GDM1 (cell line): ENCODE results near the gene KAT2A.
A peak's percentile ranks its signal among the peaks of the same experiment; 100 is the strongest.
"Not testable (repeated sequence)": the region's sequence is repeated elsewhere in the genome, so short reads cannot be mapped to it uniquely, and the experiment has no call there.

Experiments
- DNase-seq: peaks from one replicate; lab custom pipeline; 2025; lab: John Stamatoyannopoulos, UW

KAT2A gene

GRCh38 chr17:42120770-42121769 lies at the start of gene KAT2A:
TSS of gene KAT2A (minus strand) at chr17:42121367. CDS start at chr17:42121304, 63 bp downstream.
- peak; percentile 68 for DNase-seq

DNA sequence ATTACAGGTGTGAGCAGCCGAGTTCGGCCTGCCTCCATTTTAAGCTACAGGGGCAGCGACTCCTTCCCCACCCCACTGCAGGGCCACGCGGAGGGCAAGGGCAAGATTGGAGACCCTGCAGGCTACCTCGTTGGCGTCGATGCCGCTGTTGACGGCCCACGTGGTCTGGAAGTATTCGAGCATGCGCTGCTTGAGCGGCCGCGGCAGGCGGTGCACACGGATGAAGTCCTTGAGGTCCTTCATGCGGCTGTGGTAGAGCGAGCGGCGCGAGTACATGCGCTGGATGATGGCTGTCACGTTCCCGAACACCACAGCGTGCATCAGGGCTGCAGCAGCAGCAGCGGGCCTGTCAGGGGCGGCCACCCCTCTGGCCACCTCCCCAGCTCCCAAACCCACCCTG lies 48.2 kb upstream of the KAT2A start:
- no peak for DNase-seq

- DNase-seq, result no peak
Measured at GRCh38 chr17:42167807-42168206, 46.6 kb upstream of the KAT2A start.

DNA sequence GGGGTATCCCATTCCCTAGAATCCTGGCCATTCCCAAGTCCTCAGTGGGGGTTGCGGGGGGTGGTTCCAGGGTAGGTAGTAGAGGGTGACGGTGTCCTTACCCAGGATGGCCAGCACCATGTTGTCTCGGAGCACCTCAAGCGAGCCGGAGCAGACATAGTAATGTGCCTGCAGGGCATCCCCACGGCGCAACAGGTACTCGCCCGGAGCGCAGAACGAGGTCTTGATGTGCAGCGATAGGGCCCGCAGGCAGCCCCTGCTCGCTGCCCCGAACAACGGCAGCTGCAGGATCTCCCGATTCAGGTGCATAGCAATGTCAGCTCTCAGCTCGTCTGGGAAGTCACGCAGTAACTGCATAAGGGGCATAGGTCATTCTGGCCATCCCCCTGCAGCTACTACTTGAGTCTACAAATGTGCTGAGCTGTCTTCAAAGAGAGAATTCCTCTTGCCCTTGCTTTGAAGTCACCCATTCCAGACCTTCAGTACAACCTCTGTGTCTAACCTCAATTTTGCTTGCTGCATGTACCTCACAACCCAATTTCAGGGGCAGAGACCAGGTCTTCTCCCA lies 45.1 kb upstream of the KAT2A start:
- no peak for DNase-seq

- no peak for DNase-seq
Measured at GRCh38 chr17:42165751-42166150, 44.6 kb upstream of the KAT2A start.

DNA sequence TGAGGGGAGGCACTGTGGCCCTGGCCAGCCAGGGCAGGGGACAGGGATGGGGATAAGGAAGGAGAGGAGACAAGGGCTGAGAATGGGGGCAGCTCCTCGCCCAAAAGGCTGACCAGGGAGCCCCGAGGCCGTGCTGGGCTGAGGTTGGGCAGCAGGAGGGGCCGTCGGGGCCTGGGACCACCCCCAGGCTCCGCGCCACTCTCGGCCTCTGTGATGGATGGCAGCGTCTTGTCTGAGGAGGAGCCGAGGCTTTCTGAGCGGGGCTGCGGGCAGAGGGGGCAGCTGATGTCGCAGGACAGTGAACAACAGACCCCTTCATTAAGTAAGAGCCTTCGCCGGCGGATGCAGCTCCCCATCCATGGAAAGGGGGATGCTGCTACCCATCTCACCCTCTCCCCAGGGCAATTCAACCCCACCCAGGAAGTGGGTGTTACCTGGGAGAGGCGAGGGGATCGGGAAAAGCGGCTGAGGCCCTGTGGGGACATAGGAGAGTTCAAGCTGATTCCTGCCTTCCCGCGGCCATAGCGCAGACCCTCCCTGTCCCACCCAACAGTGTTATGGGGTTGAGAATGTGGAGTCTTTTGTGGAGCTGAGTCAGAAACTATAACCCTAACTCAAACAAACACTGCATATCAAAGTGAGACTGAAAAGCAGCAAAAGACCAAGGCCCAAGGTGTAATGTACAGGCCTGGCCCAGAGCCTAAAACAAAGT lies 42.7 kb upstream of the KAT2A start:
- no peak for DNase-seq

DNA sequence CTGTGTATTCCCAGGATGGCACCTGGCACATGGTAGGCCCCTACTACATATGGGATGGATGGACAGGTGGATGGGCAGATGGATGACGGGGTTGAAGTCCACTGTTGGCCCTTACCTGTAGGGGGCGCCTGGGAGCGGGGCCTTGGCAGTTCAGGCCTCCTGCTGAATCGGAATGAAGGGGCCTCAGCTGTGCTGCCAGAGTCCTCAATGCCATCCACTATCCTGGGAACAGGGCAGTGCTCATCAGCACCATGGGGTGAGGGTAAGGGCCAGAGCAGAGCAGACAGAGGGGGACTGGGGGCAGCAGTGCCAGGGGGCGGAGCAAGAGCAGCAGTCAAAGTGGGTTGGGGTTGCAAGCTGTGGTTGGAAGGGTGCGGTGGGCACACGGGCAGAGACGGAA lies 41.9 kb upstream of the KAT2A start:
- DNase-seq, result no peak

DNA sequence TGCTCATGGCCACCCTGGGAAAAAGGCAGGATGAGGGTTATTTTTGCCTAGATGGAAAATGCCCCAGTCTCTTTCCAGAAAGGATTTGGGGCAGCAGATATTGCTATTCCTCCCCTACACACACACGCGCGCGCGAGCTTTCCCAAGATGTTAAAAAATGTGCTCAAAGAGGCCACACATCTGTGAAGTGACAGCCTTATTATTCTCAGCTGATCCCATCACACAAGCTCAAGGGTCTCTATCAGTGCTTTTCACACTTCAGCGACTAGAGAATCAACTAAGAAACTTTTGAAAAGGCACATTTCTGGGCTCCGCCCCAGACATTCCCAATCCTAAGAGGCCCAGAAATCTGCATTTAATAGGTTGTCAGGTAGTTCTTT lies 39.4 kb upstream of the KAT2A start:
- DNase-seq, result no peak

DNA sequence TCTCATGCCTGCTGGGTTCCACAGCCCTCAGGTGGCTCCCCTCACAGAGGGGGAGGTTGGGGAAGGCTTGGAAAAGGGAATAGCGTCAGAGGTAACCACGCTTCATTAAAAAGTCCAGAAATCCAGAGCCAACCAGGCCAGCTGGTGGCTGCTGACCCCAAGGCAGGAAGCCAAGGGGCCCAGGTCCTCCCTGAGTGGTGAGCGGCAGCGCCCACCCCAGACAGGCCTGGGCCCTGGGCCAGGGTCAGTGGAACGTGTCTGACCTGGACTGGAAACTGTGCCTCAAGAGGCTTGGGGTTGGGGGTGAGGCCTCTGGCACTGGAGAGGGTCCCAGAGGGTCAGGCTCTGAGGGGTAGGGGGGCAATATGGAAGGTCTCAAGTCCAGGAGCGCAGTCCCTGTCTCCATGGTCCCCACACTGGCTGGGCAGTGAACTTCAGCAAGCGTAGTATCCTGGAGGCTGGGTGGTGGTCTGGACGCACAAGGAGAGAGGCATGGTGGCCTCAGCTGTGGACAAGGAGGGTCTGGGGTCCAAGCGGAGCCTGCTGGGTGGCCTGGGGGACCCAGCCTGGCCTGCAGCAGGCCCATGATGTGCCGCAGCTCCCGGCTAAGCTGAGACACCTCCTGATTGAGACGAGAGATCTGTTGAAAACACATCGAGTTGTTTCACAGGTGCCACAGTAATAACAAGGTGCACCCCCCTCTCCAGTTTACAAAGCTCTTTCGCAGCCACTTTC lies 38.8 kb upstream of the KAT2A start:
- no peak for DNase-seq

GRCh38 chr17:42155614-42156045 lies 34.5 kb upstream of the KAT2A start:
- no peak for DNase-seq

DNA sequence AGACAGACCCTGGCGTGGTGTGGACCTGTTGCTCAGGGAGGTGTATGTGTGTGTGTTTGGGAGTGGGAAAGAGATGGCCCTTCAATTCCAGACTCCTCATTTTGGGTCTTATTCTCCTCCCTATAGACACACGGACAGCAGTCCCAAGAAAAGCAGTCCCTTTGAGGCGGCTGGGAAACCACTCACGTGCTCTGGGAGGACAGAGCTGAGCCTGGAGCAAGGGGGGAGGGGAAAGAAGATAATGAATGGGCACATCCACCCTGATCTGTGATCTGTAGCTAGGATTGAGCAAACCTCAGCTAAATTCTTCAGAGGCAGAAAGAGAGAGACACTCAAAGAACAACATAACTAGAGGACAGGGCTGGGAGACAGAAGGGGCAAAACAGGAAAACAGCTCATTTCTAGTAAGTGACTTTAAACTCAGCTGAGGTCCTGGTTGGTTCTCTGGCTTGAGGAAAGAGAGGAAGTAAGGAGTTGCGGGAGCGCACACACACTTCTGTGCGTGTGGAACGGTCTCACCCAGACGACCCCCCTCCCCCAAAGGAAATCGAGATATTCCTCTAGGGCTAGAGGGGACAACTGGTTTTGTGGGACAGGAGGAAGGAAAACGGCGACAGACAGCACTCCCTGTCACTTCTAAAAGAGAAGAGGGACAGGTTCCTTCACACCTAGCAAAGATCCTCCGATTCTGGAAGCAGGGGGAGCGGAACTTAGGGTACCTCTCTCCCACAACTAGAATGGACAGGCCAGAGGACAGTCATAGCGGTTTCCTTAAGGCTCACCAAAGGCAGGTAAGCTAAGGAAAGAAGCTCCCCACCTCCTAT lies 33.0 kb upstream of the KAT2A start:
- no peak for DNase-seq

GRCh38 chr17:42146911-42147607 lies 25.9 kb upstream of the KAT2A start:
- DNase-seq, result no peak

DNA sequence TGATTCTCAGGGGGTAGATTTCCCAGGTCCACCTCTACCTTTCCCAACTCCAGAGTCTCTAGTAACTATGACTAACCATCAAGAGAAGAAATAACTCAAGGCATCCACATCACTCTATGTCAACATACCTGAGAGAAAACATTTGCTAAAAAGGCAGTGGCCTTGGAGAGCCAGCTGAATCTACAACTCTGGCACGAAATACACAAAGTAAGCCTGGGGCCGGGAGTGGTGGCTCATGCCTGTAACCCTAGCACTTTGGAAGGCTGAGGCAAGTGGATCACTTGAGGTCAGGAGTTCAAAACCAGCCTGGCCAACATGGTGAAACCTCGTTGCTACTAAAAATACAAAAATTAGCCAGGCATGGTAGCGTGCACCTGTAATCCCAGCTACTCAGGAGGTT lies 22.0 kb upstream of the KAT2A start:
- not testable (repeated sequence) for DNase-seq

GRCh38 chr17:42142371-42142896 lies 21.3 kb upstream of the KAT2A start:
- DNase-seq, result no peak

DNA sequence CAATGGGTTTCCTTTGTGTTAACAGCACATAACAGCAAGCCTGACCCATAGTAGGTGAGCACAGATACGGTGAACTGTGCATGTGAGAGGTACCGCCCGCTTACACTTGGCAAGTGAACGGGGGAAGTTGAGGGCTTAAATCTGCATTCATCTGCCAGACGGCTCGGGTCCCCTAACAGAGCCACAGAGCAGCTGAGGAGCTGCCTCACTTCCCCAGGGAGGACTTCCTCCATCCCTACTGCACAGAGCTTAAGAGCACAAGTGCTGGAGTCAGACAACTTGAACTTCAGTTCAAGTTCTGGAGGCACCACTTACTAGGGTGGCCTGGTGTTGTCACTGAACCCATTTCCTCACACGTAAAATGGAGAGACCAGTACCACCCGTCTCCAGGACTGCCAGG lies 20.2 kb upstream of the KAT2A start:
- DNase-seq, result no peak

- not testable (repeated sequence) for DNase-seq
Measured at GRCh38 chr17:42140690-42141089, 19.5 kb upstream of the KAT2A start.

- no peak for DNase-seq
Measured at GRCh38 chr17:42138749-42139492, 17.8 kb upstream of the KAT2A start.

DNA sequence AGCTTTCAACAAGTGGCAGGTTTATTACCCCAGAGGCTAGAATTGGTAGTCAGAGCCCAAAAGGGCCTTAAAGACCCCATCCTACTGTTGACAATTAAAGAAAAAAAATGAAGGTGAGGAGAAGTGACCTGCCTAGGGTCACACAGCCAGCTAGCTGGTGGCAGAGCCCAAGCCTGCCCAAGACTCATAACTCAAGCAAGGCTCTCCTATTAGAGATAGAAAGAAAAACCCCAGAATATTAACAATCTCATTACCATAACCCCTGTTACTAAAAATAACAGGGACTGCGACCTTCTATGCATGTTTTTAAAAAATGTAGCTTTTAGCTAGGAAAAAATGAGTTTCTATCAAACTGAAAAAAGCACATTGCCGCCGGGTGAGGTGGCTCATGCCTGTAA lies 15.5 kb upstream of the KAT2A start:
- DNase-seq, result no peak
